Transverse colon (tissue), 4 donors: ENCODE results near the gene UQCR11. TPM values are rescaled to one million over a fixed set of nuclear protein-coding genes. Genes with fewer than 3 reads are reported as not detected.

Experiments
- DNase-seq: peaks from one replicate; pipeline ENCODE4 v3.0.0-alpha.2; 2019
- H3K27ac ChIP-seq, 4 donors: fragments of 200-600 bp; sonication (generic); 2 replicates each; pipeline ENCODE4 v1.5.1; 2016 to 2018; ENCODE audit warnings: inconsistent platforms in 4 of 4
- H3K27me3 ChIP-seq: fragments of 200-600 bp; sonication (generic); 2 replicates; pipeline ENCODE4 v1.5.1; 2017; ENCODE audit warnings: inconsistent platforms
- H3K36me3 ChIP-seq, 4 donors: fragments of 200-600 bp; sonication (generic); 2 replicates each; pipeline ENCODE4 v1.5.1; 2017 to 2019; ENCODE audit warnings: inconsistent platforms in 4 of 4
- H3K4me1 ChIP-seq, 4 donors: fragments of 200-600 bp; sonication (generic); 2 replicates each; pipeline ENCODE4 v1.5.1; 2017 to 2020; ENCODE audit warnings: inconsistent platforms in 4 of 4
- H3K4me3 ChIP-seq, 4 donors: fragments of 200-600 bp; sonication (generic); 1 replicate in 1 of 4; 2 replicates in 3 of 4; pipeline versions ENCODE4 v1.5.1 to v1.6.1; 2017 to 2019; ENCODE audit warnings: inconsistent platforms in 4 of 4
- H3K9me3 ChIP-seq, 2 donors: fragments of 200-600 bp; sonication (generic); 2 replicates each; pipeline ENCODE4 v1.5.1; 2017 to 2019; ENCODE audit warnings: inconsistent platforms in 2 of 2
- EP300 ChIP-seq: sonication (generic); formaldehyde crosslinking; IDR thresholded peaks from one replicate; pipeline ENCODE4 v1.6.1; 2017; ENCODE audit warnings: antibody characterized with exemption, low read depth
- POLR2A ChIP-seq: fragments of 450-650 bp; IDR thresholded peaks from one replicate; pipeline ENCODE4 v1.6.1; 2016; ENCODE audit warnings: antibody characterized with exemption, mild to moderate bottlenecking, moderate library complexity
- POLR2AphosphoS5 ChIP-seq, 3 donors: sonication (generic); formaldehyde crosslinking; IDR thresholded peaks; one replicate each; pipeline ENCODE4 v1.6.1; 2016; ENCODE audit warnings: antibody characterized with exemption in 3 of 3
- WGBS, 2 donors: methylation state at CpG; one replicate each; pipeline ENCODE4 v1.1.5; 2018; ENCODE audit warnings: low coverage in 1 of 2; 5-methylcytosine and 5-hydroxymethylcytosine counted together
- in situ Hi-C, 4 donors: fragments of 200-750 bp; cut with MboI; loops; one replicate each; pipeline versions ENCODE4 v1.15.0 to v1.15.1; 2017; ENCODE audit warnings: low sequenced_read_pairs in 3 of 4, low pct_ligation_motif_present in 1 of 4, low pct_unique_long_range_greater_than_20kb in 1 of 4
- intact Hi-C: fragments of 100-400 bp; cut with DNase I; formaldehyde crosslinking; loops from one replicate; pipeline ENCODE4 v1.15.1; 2023; ENCODE audit warnings: low total_unique reads
- total RNA-seq, 4 donors: library from RNA; depleted of rRNA; stranded (reverse); fragments of >200 nt; gene quantifications; one replicate each; pipeline ENCODE4 v1.1.0, GENCODE V29; 2016
- TF ChIP-seq, protein P1 (sequence below), 5 experiments: fragments of 200-600 bp in 3 of 5; fragments of 450-650 bp in 2 of 5; sonication (generic) in 3 of 5; IDR thresholded peaks; 1 replicate in 2 of 5; 2 replicates in 3 of 5; pipeline ENCODE4 v1.5.1; 2016 to 2017; ENCODE audit warnings: antibody characterized with exemption in 5 of 5, inconsistent platforms in 3 of 5, mild to moderate bottlenecking in 2 of 5, moderate library complexity in 1 of 5

Gene UQCR11
- total RNA-seq, 4 donors from 2014 or later = 19.9 to 120 (median 60.8) TPM

DNA sequence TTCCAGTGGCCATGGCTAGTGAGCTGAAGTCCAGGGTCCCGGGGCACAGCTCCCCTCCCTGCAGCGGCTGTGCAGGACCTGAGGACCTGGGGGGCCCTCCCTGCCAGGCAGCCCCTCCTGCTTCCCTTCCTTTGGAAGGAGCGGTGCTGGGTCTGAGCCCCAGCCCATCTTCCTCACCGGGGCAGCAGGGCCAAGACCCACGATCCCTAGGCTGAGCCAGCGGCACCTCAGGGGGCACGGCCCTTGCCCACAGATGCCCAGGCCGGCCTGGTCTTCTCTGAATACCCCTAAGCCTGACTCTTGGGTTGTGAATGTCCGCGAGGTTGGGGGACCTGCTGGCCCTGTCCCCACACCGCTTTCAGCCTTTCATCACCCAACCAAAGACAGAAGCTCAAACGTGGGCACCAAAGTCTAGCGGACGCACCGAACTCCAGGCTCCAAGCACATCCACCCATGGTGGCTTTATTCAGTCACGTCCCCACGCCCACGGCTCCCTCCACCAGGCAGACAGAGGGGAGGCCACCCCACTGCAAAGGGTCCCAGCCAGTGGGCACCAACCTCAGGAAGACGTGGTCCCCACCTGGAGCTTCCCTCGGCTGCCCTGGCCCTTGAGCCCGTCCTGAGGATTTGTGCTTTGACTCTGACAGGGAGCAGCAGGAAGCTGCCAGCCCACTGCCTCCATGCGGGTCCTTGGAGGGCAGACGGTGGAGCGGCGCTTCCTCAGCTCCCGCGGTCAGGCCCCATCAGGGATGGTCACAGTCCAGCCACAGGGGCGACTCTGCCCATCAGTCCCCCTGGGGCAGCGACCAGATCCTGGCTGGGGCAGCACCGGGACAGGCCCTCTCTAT lies 28.8 kb downstream of the UQCR11 start:
- intact Hi-C loops (no loop called here), in situ Hi-C loops (no loop called here)
- TF ChIP-seq EP300 (no peak), POLR2AphosphoS5 (IDR thresholded peaks at IDR 0.05) (no peak), POLR2A (no peak)
- TF ChIP-seq, protein P1, sequence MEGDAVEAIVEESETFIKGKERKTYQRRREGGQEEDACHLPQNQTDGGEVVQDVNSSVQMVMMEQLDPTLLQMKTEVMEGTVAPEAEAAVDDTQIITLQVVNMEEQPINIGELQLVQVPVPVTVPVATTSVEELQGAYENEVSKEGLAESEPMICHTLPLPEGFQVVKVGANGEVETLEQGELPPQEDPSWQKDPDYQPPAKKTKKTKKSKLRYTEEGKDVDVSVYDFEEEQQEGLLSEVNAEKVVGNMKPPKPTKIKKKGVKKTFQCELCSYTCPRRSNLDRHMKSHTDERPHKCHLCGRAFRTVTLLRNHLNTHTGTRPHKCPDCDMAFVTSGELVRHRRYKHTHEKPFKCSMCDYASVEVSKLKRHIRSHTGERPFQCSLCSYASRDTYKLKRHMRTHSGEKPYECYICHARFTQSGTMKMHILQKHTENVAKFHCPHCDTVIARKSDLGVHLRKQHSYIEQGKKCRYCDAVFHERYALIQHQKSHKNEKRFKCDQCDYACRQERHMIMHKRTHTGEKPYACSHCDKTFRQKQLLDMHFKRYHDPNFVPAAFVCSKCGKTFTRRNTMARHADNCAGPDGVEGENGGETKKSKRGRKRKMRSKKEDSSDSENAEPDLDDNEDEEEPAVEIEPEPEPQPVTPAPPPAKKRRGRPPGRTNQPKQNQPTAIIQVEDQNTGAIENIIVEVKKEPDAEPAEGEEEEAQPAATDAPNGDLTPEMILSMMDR (IDR thresholded peaks at IDR 0.05) = no peak
- WGBS, 2 donors = 85 to 92% methylated on average over 5 to 25 of the region's 30 CpGs
- no peak for DNase-seq
- no peak overlapping the region for H3K27ac ChIP-seq
- H3K4me1 ChIP-seq = peaks cover 0 to 6% (median 0%) of the 10 kb centered on the region in 4 donors
- H3K9me3 ChIP-seq = no peaks in the 10 kb centered on the region
- no peak overlapping the region for H3K4me3 ChIP-seq
- H3K27me3 ChIP-seq = no peaks in the 10 kb centered on the region
- peaks cover 0 to 22% (median 8%) of the 10 kb centered on the region in 4 donors for H3K36me3 ChIP-seq

GRCh38 chr19:1575323-1576241 lies 29.7 kb downstream of the UQCR11 start:
- Histone ChIP-seq H3K36me3 (peaks cover 0 to 14% (median 4%) of the 10 kb centered on the region in 4 donors), H3K27me3 (no peaks in the 10 kb centered on the region), H3K27ac (no peak overlapping the region), H3K4me3 (no peak overlapping the region), H3K4me1 (peaks cover 0 to 6% (median 0%) of the 10 kb centered on the region in 4 donors), H3K9me3 (no peaks in the 10 kb centered on the region)
- in situ Hi-C loops (no loop called here), intact Hi-C loops (no loop called here)
- 79 to 80% methylated on average over 6 to 22 of the region's 22 CpGs for WGBS, 2 donors
- DNase-seq = no peak
- TF ChIP-seq POLR2A (no peak), EP300 (no peak)
- TF ChIP-seq, protein P1 (IDR thresholded peaks at IDR 0.05) = no peak

GRCh38 chr19:1574354-1575136 lies 30.7 kb downstream of the UQCR11 start:
- intact Hi-C loops (no loop called here), in situ Hi-C loops (no loop called here)
- 87% methylated on average over 30 of the region's 34 CpGs; no CpG with 5 or more reads in 1 of the 2 donors for WGBS, 2 donors

More at GRCh38 chr19:1574354-1575136, 30.7 kb downstream of the UQCR11 start:
- H3K27ac ChIP-seq = no peak overlapping the region
- no peaks in the 10 kb centered on the region for H3K27me3 ChIP-seq
- no peak overlapping the region for H3K4me3 ChIP-seq
- H3K4me1 ChIP-seq = peaks cover 0 to 6% (median 0%) of the 10 kb centered on the region in 4 donors
- DNase-seq = no peak
- TF ChIP-seq POLR2A (no peak), EP300 (no peak), POLR2AphosphoS5 (IDR thresholded peaks at IDR 0.05) (no peak)
- TF ChIP-seq, protein P1 (IDR thresholded peaks at IDR 0.05) = no peak
- H3K36me3 ChIP-seq = peaks cover 0 to 10% (median 0%) of the 10 kb centered on the region in 4 donors
- no peaks in the 10 kb centered on the region for H3K9me3 ChIP-seq
